WTC11 (cell line): ENCODE results near the gene RASGRF2. TPM values are rescaled to one million over a fixed set of nuclear protein-coding genes. Genes with fewer than 3 reads are reported as not detected.

ENCODE experiments used
- ATAC-seq: fragments of 200-7000 bp; cut with Tn5 transposase; 2 replicates; pipeline ENCODE4 v1.10.0; 2021; ENCODE audit warnings: mild to moderate bottlenecking, moderate library complexity
- CTCF ChIA-PET: fragments of 300-600 bp; sonication (Branson Sonifier 250); formaldehyde crosslinking; loops from one replicate; lab custom pipeline; 2021; ENCODE audit warnings: antibody characterized with exemption; lab: Charles Lee
- POLR2A ChIA-PET: fragments of 350-600 bp; sonication (Branson Sonifier 250); formaldehyde crosslinking; loops from one replicate; lab custom pipeline; 2021; ENCODE audit warnings: antibody characterized with exemption; lab: Charles Lee
- DNase-seq: peaks from one replicate; pipeline ENCODE4 v3.0.0; 2021; ENCODE audit warnings: low spot score
- H3K27ac Mint-ChIP-seq: 2 replicates; pipeline ENCODE4 v1.8.0; 2021; ENCODE audit warnings: mixed read lengths
- H3K27me3 Mint-ChIP-seq: 2 replicates; pipeline ENCODE4 v1.8.0; 2021; ENCODE audit warnings: low read depth, mild to moderate bottlenecking, moderate library complexity, mixed read lengths
- H3K36me3 Mint-ChIP-seq: 2 replicates; pipeline ENCODE4 v1.8.0; 2021; ENCODE audit warnings: mixed read lengths
- H3K4me1 Mint-ChIP-seq: 2 replicates; pipeline ENCODE4 v1.8.0; 2022; ENCODE audit warnings: mixed read lengths
- H3K4me3 Mint-ChIP-seq: 2 replicates; pipeline ENCODE4 v1.8.0; 2021; ENCODE audit warnings: mild to moderate bottlenecking, moderate library complexity, mixed read lengths
- H3K9me3 Mint-ChIP-seq: 2 replicates; pipeline ENCODE4 v1.8.0; 2021; ENCODE audit warnings: mixed read lengths
- ATF3 ChIP-seq: sonication (generic); formaldehyde crosslinking; conservative IDR thresholded peaks from 2 replicates; pipeline ENCODE4 v1.8.1; 2022; ENCODE audit warnings: mild to moderate bottlenecking, missing genetic modification reagents
- CREM ChIP-seq: sonication (generic); formaldehyde crosslinking; IDR thresholded peaks from 2 replicates; pipeline ENCODE4 v1.8.1; 2022; ENCODE audit warnings: mild to moderate bottlenecking, missing genetic modification reagents, moderate library complexity
- FOXJ3 ChIP-seq: sonication (generic); formaldehyde crosslinking; IDR thresholded peaks from 2 replicates; pipeline ENCODE4 v1.9.0; 2021; ENCODE audit warnings: missing genetic modification reagents, mild to moderate bottlenecking, borderline replicate concordance
- HMGA2 ChIP-seq: fragments of 250-450 bp; sonication (Bioruptor Pico); IDR thresholded peaks from 2 replicates; pipeline ENCODE4 v1.4.0; 2021; ENCODE audit warnings: mild to moderate bottlenecking, moderate library complexity
- JUN ChIP-seq: sonication (generic); formaldehyde crosslinking; IDR thresholded peaks from 2 replicates; pipeline ENCODE4 v1.8.0; 2023; ENCODE audit warnings: mild to moderate bottlenecking, missing genetic modification reagents
- SMAD3 ChIP-seq: sonication (generic); formaldehyde crosslinking; IDR thresholded peaks from 2 replicates; pipeline ENCODE4 v1.8.0; 2022; ENCODE audit warnings: missing genetic modification reagents, mild to moderate bottlenecking, borderline replicate concordance
- STAT6 ChIP-seq: sonication (generic); formaldehyde crosslinking; conservative IDR thresholded peaks from 2 replicates; pipeline ENCODE4 v1.8.1; 2023; ENCODE audit warnings: mild to moderate bottlenecking, low read depth, missing genetic modification reagents, moderate library complexity
- ZBTB21 ChIP-seq: sonication (generic); formaldehyde crosslinking; IDR thresholded peaks from 2 replicates; pipeline ENCODE4 v1.8.1; 2023; ENCODE audit warnings: mild to moderate bottlenecking, missing genetic modification reagents, borderline replicate concordance
- ZNF121 ChIP-seq: sonication (generic); formaldehyde crosslinking; IDR thresholded peaks from 2 replicates; pipeline ENCODE4 v1.8.0; 2023; ENCODE audit warnings: missing genetic modification reagents
- ZNF138 ChIP-seq: sonication (generic); formaldehyde crosslinking; conservative IDR thresholded peaks from 2 replicates; pipeline ENCODE4 v1.8.1; 2022; ENCODE audit warnings: mild to moderate bottlenecking, moderate library complexity, missing genetic modification reagents
- ZNF263 ChIP-seq: sonication (generic); formaldehyde crosslinking; IDR thresholded peaks from 2 replicates; pipeline ENCODE4 v1.8.1; 2022; ENCODE audit warnings: low read depth, mild to moderate bottlenecking, moderate library complexity, missing genetic modification reagents
- ZNF396 ChIP-seq: fragments of 250-450 bp; sonication (Bioruptor Pico); IDR thresholded peaks from 2 replicates; pipeline ENCODE4 v1.8.0; 2021; ENCODE audit warnings: mild to moderate bottlenecking, moderate library complexity, borderline replicate concordance
- total RNA-seq: library from RNA; stranded (reverse); gene quantifications from 3 replicates; pipeline ENCODE4 v1.2.3, GENCODE V29; 2021
- TF ChIP-seq, protein P1 (sequence below): sonication (generic); formaldehyde crosslinking; IDR thresholded peaks from 2 replicates; pipeline ENCODE4 v1.8.0; 2022; ENCODE audit warnings: mild to moderate bottlenecking, missing genetic modification reagents
- TF ChIP-seq, protein P2 (sequence below): sonication (generic); formaldehyde crosslinking; IDR thresholded peaks from 2 replicates; pipeline ENCODE4 v1.8.0; 2023; ENCODE audit warnings: mild to moderate bottlenecking, missing genetic modification reagents
- TF ChIP-seq, protein P3 (sequence below): sonication (generic); formaldehyde crosslinking; IDR thresholded peaks from 2 replicates; pipeline ENCODE4 v1.8.1; 2022; ENCODE audit warnings: low read depth, missing genetic modification reagents, borderline replicate concordance
- TF ChIP-seq, protein P4 (sequence below): sonication (generic); formaldehyde crosslinking; IDR thresholded peaks from 2 replicates; pipeline ENCODE4 v1.8.0; 2023; ENCODE audit warnings: missing genetic modification reagents, mild to moderate bottlenecking, borderline replicate concordance

The RASGRF2 gene
- total RNA-seq, 1 experiment from 2014 or later, result 17.6 TPM

DNA sequence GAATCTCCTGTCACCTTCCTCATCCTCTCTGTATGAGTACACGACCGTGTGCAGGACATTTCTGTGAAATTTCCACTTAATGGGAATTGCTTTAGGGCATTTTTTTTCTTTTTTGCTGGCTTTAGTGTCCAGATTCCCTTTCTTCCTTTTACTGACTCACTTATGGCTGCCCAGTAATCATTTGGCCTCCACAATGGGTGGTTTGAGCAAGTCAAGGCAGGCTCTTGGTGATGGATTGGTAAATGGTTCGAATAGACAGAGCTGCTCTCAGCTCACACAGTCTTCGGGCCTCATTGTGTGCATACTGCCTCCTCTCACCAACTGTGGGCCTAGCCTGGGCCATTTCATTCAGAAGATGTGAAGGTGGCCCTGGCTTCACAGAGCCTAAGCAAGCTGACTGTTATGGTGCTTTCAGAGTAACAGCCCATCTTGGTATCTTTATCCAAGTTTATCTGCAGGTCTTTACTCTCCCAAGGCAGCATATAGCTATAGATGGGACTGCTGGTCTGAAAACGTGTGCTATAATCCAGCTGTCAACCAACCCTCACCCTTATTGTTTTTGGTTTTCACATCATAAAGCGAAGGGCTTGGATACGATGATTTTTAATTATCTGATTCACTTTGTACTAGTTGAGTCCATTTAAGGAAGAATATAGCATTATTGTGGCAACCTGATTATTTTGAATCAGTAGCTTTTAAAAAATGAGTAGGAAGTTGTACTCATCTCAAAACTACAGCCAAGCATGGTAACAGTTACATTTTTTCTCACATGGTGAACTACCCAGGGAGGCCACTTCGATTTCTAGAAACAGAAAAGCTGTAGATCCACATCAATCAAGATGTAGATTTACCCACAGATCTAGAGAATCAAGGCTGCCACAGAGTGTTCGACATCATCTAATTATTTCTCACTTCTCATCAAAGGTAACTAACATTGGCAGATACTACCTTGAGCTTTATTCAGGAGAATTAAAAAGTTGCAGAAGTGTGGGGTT is 222.5 kb downstream of the RASGRF2 start:
- no peaks in the 10 kb centered on the region for H3K36me3 Mint-ChIP-seq
- ATAC-seq, result no peak
- H3K4me3 Mint-ChIP-seq, result no peak overlapping the region
- ChIA-PET CTCF (interaction anchor here (0.9 to 1.7 kb wide), 6 partner anchors 8 to 246 kb away, joined by 3 to 11 read pairs (median 6); no protein-coding TSS in a partner anchor), POLR2A (no interaction called here)
- H3K27ac Mint-ChIP-seq, result no peak overlapping the region
- H3K4me1 Mint-ChIP-seq, result peaks cover 15% of the 10 kb centered on the region
- TF ChIP-seq, protein P1, sequence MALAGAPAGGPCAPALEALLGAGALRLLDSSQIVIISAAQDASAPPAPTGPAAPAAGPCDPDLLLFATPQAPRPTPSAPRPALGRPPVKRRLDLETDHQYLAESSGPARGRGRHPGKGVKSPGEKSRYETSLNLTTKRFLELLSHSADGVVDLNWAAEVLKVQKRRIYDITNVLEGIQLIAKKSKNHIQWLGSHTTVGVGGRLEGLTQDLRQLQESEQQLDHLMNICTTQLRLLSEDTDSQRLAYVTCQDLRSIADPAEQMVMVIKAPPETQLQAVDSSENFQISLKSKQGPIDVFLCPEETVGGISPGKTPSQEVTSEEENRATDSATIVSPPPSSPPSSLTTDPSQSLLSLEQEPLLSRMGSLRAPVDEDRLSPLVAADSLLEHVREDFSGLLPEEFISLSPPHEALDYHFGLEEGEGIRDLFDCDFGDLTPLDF (CRISPR knock-in tag), result no peak
- TF ChIP-seq, protein P2, sequence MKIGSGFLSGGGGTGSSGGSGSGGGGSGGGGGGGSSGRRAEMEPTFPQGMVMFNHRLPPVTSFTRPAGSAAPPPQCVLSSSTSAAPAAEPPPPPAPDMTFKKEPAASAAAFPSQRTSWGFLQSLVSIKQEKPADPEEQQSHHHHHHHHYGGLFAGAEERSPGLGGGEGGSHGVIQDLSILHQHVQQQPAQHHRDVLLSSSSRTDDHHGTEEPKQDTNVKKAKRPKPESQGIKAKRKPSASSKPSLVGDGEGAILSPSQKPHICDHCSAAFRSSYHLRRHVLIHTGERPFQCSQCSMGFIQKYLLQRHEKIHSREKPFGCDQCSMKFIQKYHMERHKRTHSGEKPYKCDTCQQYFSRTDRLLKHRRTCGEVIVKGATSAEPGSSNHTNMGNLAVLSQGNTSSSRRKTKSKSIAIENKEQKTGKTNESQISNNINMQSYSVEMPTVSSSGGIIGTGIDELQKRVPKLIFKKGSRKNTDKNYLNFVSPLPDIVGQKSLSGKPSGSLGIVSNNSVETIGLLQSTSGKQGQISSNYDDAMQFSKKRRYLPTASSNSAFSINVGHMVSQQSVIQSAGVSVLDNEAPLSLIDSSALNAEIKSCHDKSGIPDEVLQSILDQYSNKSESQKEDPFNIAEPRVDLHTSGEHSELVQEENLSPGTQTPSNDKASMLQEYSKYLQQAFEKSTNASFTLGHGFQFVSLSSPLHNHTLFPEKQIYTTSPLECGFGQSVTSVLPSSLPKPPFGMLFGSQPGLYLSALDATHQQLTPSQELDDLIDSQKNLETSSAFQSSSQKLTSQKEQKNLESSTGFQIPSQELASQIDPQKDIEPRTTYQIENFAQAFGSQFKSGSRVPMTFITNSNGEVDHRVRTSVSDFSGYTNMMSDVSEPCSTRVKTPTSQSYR (CRISPR knock-in tag), result no peak
- TF ChIP-seq ZNF138 (CRISPR knock-in tag) (no peak), CREM (no peak), HMGA2 (no peak), ATF3 (CRISPR knock-in tag) (no peak), JUN (no peak), FOXJ3 (no peak)
- TF ChIP-seq, protein P3, sequence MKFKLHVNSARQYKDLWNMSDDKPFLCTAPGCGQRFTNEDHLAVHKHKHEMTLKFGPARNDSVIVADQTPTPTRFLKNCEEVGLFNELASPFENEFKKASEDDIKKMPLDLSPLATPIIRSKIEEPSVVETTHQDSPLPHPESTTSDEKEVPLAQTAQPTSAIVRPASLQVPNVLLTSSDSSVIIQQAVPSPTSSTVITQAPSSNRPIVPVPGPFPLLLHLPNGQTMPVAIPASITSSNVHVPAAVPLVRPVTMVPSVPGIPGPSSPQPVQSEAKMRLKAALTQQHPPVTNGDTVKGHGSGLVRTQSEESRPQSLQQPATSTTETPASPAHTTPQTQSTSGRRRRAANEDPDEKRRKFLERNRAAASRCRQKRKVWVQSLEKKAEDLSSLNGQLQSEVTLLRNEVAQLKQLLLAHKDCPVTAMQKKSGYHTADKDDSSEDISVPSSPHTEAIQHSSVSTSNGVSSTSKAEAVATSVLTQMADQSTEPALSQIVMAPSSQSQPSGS (CRISPR knock-in tag), result no peak
- no peaks in the 10 kb centered on the region for H3K9me3 Mint-ChIP-seq
- no peak for DNase-seq
- no peaks in the 10 kb centered on the region for H3K27me3 Mint-ChIP-seq

- DNase-seq (no peak), ATAC-seq (no peak)
- no peaks in the 10 kb centered on the region for H3K9me3 Mint-ChIP-seq
- ChIA-PET POLR2A (no interaction called here), CTCF (interaction anchor here (1.4 kb wide), 1 partner anchor 18 kb away, joined by 3 read pairs; no protein-coding TSS in a partner anchor)
- peaks cover 22% of the 10 kb centered on the region for H3K4me1 Mint-ChIP-seq
- no peak overlapping the region for H3K27ac Mint-ChIP-seq
- no peak overlapping the region for H3K4me3 Mint-ChIP-seq
- H3K36me3 Mint-ChIP-seq, result no peaks in the 10 kb centered on the region
- H3K27me3 Mint-ChIP-seq, result no peaks in the 10 kb centered on the region
- TF ChIP-seq ZNF396 (CRISPR knock-in tag), result no peak
- no peak for TF ChIP-seq ZNF263 (CRISPR knock-in tag)
- TF ChIP-seq SMAD3 (CRISPR knock-in tag), result no peak
- TF ChIP-seq STAT6 (CRISPR knock-in tag), result no peak
- TF ChIP-seq ZNF121 (CRISPR knock-in tag), result no peak
- TF ChIP-seq ATF3 (CRISPR knock-in tag), result no peak
- no peak for TF ChIP-seq ZBTB21 (CRISPR knock-in tag)
- TF ChIP-seq, protein P4, sequence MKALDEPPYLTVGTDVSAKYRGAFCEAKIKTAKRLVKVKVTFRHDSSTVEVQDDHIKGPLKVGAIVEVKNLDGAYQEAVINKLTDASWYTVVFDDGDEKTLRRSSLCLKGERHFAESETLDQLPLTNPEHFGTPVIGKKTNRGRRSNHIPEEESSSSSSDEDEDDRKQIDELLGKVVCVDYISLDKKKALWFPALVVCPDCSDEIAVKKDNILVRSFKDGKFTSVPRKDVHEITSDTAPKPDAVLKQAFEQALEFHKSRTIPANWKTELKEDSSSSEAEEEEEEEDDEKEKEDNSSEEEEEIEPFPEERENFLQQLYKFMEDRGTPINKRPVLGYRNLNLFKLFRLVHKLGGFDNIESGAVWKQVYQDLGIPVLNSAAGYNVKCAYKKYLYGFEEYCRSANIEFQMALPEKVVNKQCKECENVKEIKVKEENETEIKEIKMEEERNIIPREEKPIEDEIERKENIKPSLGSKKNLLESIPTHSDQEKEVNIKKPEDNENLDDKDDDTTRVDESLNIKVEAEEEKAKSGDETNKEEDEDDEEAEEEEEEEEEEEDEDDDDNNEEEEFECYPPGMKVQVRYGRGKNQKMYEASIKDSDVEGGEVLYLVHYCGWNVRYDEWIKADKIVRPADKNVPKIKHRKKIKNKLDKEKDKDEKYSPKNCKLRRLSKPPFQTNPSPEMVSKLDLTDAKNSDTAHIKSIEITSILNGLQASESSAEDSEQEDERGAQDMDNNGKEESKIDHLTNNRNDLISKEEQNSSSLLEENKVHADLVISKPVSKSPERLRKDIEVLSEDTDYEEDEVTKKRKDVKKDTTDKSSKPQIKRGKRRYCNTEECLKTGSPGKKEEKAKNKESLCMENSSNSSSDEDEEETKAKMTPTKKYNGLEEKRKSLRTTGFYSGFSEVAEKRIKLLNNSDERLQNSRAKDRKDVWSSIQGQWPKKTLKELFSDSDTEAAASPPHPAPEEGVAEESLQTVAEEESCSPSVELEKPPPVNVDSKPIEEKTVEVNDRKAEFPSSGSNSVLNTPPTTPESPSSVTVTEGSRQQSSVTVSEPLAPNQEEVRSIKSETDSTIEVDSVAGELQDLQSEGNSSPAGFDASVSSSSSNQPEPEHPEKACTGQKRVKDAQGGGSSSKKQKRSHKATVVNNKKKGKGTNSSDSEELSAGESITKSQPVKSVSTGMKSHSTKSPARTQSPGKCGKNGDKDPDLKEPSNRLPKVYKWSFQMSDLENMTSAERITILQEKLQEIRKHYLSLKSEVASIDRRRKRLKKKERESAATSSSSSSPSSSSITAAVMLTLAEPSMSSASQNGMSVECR, result no peak
Measured at GRCh38 chr5:81183811-81184748, 223.9 kb downstream of the RASGRF2 start.
